GM12878 (cell line): Measurements from ENCODE around the gene TOM1L1. TPM values are rescaled to one million over a fixed set of nuclear protein-coding genes. Genes with fewer than 3 reads are reported as not detected.

Source experiments
- ATAC-seq: fragments of 200-7000 bp; cut with Tn5 transposase; 3 replicates; pipeline ENCODE4 v1.9.1; 2020; ENCODE audit warnings: mild to moderate bottlenecking, moderate library complexity
- BruUV-seq: library from RNA; stranded (reverse); fragments of 400-500 nt; replicated peaks from 2 replicates; lab custom pipeline; 2021; lab: Mats Ljungman, UMichigan
- CTCF ChIA-PET: fragments of 300-600 bp; sonication (Branson Sonifier 250); formaldehyde crosslinking; extraction: SDS; loops from one replicate; lab custom pipeline; 2021; ENCODE audit warnings: inconsistent platforms; lab: Yijun Ruan, JAX
- POLR2A ChIA-PET: fragments of 350-600 bp; formaldehyde crosslinking; extraction: SDS; loops from one replicate; lab custom pipeline; 2021; ENCODE audit warnings: inconsistent platforms; lab: Charles Lee
- RAD21 ChIA-PET: fragments of 300-600 bp; sonication (Branson Sonifier 250); formaldehyde crosslinking; loops from one replicate; lab custom pipeline; 2023; ENCODE audit warnings: antibody characterized with exemption; ENCODE audit not compliant: unreplicated experiment; lab: Charles Lee
- SMC1A ChIA-PET: fragments of 300-600 bp; sonication (Branson Sonifier 250); formaldehyde crosslinking; loops from one replicate; lab custom pipeline; 2023; ENCODE audit not compliant: unreplicated experiment, uncharacterized antibody; lab: Charles Lee
- DNase-seq: peaks from one replicate; pipeline ENCODE4 v3.0.0-alpha.2; 2011; ENCODE audit warnings: low read depth, low spot score
- FAIRE-seq: peaks from 3 replicates; lab custom pipeline; 2011; peaks lifted over from hg19 to GRCh38; lab: Jason Lieb, UNC
- H2AFZ ChIP-seq: 2 replicates; pipeline ENCODE4 v1.6.0; 2011; ENCODE audit warnings: low read depth, low read length, control low read depth; ENCODE audit not compliant: control insufficient read depth
- H3K27ac ChIP-seq: 2 replicates; pipeline ENCODE4 v1.5.1; 2011; ENCODE audit warnings: control low read depth; ENCODE audit not compliant: control insufficient read depth, insufficient read depth
- H3K27me3 ChIP-seq, 2 experiments: replicated peaks in 1 of 2; 2 replicates each; pipeline versions ENCODE4 v1.6.0 to v1.6.1; 2011; ENCODE audit warnings: low read length in 1 of 2; ENCODE audit not compliant: control insufficient read depth in 2 of 2, insufficient read depth in 2 of 2
- H3K36me3 ChIP-seq, 2 experiments: 2 replicates each; pipeline ENCODE4 v1.5.1; 2011; ENCODE audit warnings: low read length in 1 of 2; ENCODE audit not compliant: control insufficient read depth in 2 of 2, insufficient read depth in 2 of 2
- H3K4me1 ChIP-seq: 2 replicates; pipeline ENCODE4 v1.6.1; 2011; ENCODE audit warnings: mild to moderate bottlenecking, low read length, moderate library complexity, mixed read lengths; ENCODE audit not compliant: control insufficient read depth, insufficient read depth
- H3K4me2 ChIP-seq: 2 replicates; pipeline ENCODE4 v1.6.0; 2011; ENCODE audit warnings: control low read depth; ENCODE audit not compliant: control insufficient read depth, insufficient read depth
- H3K4me3 ChIP-seq: fragments of 200-600 bp; sonication (generic); 2 replicates; pipeline ENCODE4 v1.5.1; 2016
- H3K79me2 ChIP-seq: 2 replicates; pipeline ENCODE4 v1.6.0; 2011; ENCODE audit warnings: low read length; ENCODE audit not compliant: control insufficient read depth, insufficient read depth
- H3K9ac ChIP-seq: 2 replicates; pipeline ENCODE4 v1.8.0; 2011; ENCODE audit warnings: low read length, control low read depth, mixed read lengths; ENCODE audit not compliant: control insufficient read depth, insufficient read depth
- H3K9me3 ChIP-seq: replicated peaks from 3 replicates; pipeline ENCODE4 v1.5.1; 2011; ENCODE audit warnings: mild to moderate bottlenecking, low read length; ENCODE audit not compliant: control insufficient read depth, insufficient read depth
- H4K20me1 ChIP-seq: 2 replicates; pipeline ENCODE4 v1.6.0; 2011; ENCODE audit not compliant: control insufficient read depth, insufficient read depth
- BRCA1 ChIP-seq: IDR thresholded peaks from 2 replicates; pipeline ENCODE4 v1.6.1; 2011; ENCODE audit warnings: low read depth, low read length, improper control_type of control experiment
- CHD2 ChIP-seq: IDR thresholded peaks from 2 replicates; pipeline ENCODE4 v1.6.1; 2011; ENCODE audit warnings: low read depth, low read length, improper control_type of control experiment, borderline replicate concordance
- JUND ChIP-seq: IDR thresholded peaks from 2 replicates; pipeline ENCODE4 v1.6.1; 2012; ENCODE audit warnings: low read depth, mild to moderate bottlenecking, low read length, improper control_type of control experiment, moderate library complexity
- MYB ChIP-seq: fragments of 150-350 bp; IDR thresholded peaks from 2 replicates; pipeline ENCODE4 v1.6.1; 2014; ENCODE audit warnings: mild to moderate bottlenecking, low read depth, low read length, borderline replicate concordance
- PML ChIP-seq: IDR thresholded peaks from 2 replicates; pipeline ENCODE4 v1.6.1; 2012; ENCODE audit warnings: low read length, inconsistent platforms
- RB1 ChIP-seq: fragments of 450-650 bp; formaldehyde crosslinking; IDR thresholded peaks from 2 replicates; pipeline ENCODE4 v1.6.1; 2017; ENCODE audit warnings: mild to moderate bottlenecking, borderline replicate concordance
- SMARCA5 ChIP-seq: fragments of 450-650 bp; IDR thresholded peaks from 2 replicates; pipeline ENCODE4 v1.6.1; 2017; ENCODE audit warnings: mild to moderate bottlenecking
- SREBF1 ChIP-seq: IDR thresholded peaks from 2 replicates; pipeline ENCODE4 v1.6.1; 2012; ENCODE audit warnings: mild to moderate bottlenecking, low read length
- USF2 ChIP-seq: IDR thresholded peaks from 2 replicates; pipeline ENCODE4 v1.6.1; 2011; ENCODE audit warnings: low read depth, low read length, improper control_type of control experiment, borderline replicate concordance
- ZNF274 ChIP-seq: IDR thresholded peaks from one replicate; pipeline ENCODE4 v1.8.0; 2011; ENCODE audit not compliant: insufficient read length, insufficient read depth
- whole genome bisulfite sequencing: methylation state at CpG from one replicate; pipeline ENCODE4 v1.1.6; 2016; ENCODE audit warnings: low lambda C conversion rate; ENCODE audit not compliant: insufficient replicate concordance, insufficient coverage; ENCODE audit errors: missing lambda C conversion rate; 5-methylcytosine and 5-hydroxymethylcytosine counted together
- in situ Hi-C: fragments of 300-500 bp; cut with MboI; formaldehyde crosslinking; loops from 9 replicates; pipeline ENCODE4 v1.14.3; 2018; ENCODE audit warnings: mixed read lengths
- intact Hi-C: fragments of 100-400 bp; cut with micrococcal nuclease; formaldehyde crosslinking; loops from one replicate; pipeline ENCODE4 v1.14.2; 2022; ENCODE audit not compliant: unreplicated experiment
- polyA plus RNA-seq, 11 experiments: library from polyadenylated mRNA; depleted of rRNA in 4 of 11; unstranded in 6 of 11; stranded (reverse) in 5 of 11; fragments of >200 nt; fragmentation: Nextera tagmentation in 4 of 11; fragmentation: Illumina TruSeq in 1 of 11; extraction: Ambion mirVana in 4 of 11; extraction: Trizol in 1 of 11; gene quantifications; 1 replicate in 1 of 11; 2 replicates in 10 of 11; pipeline versions ENCODE4 v1.2.1 to v1.2.3, GENCODE V29; 2011 to 2016; ENCODE audit warnings: inconsistent platforms in 2 of 11, missing spikeins in 2 of 11, low read depth in 1 of 11
- total RNA-seq, 4 experiments: library from RNA; depleted of rRNA in 3 of 4; stranded (reverse); fragments of >200 nt in 3 of 4; fragmentation: Illumina TruSeq in 1 of 4; extraction: Trizol in 1 of 4; gene quantifications; 2 replicates each; pipeline versions ENCODE4 v1.2.1 to v1.2.3, GENCODE V29; 2013 to 2021
- TF ChIP-seq, protein P1 (sequence below): fragments of 450-650 bp; formaldehyde crosslinking; IDR thresholded peaks from 2 replicates; pipeline ENCODE4 v1.4.0; 2020; ENCODE audit warnings: mild to moderate bottlenecking, moderate library complexity
- TF ChIP-seq, protein P2 (sequence below): IDR thresholded peaks from 2 replicates; pipeline ENCODE4 v1.6.1; 2012; ENCODE audit warnings: mild to moderate bottlenecking, low read depth, low read length

The TOM1L1 gene
- total and polyA plus RNA-seq, 10 of the 15 experiments (the other 5 are each of a cell fraction or from before 2014, with no cell fraction given), result 1.9 to 8.8 (median 2.5) TPM

- TF ChIP-seq CHD2, result no peak
- TF ChIP-seq, protein P1, sequence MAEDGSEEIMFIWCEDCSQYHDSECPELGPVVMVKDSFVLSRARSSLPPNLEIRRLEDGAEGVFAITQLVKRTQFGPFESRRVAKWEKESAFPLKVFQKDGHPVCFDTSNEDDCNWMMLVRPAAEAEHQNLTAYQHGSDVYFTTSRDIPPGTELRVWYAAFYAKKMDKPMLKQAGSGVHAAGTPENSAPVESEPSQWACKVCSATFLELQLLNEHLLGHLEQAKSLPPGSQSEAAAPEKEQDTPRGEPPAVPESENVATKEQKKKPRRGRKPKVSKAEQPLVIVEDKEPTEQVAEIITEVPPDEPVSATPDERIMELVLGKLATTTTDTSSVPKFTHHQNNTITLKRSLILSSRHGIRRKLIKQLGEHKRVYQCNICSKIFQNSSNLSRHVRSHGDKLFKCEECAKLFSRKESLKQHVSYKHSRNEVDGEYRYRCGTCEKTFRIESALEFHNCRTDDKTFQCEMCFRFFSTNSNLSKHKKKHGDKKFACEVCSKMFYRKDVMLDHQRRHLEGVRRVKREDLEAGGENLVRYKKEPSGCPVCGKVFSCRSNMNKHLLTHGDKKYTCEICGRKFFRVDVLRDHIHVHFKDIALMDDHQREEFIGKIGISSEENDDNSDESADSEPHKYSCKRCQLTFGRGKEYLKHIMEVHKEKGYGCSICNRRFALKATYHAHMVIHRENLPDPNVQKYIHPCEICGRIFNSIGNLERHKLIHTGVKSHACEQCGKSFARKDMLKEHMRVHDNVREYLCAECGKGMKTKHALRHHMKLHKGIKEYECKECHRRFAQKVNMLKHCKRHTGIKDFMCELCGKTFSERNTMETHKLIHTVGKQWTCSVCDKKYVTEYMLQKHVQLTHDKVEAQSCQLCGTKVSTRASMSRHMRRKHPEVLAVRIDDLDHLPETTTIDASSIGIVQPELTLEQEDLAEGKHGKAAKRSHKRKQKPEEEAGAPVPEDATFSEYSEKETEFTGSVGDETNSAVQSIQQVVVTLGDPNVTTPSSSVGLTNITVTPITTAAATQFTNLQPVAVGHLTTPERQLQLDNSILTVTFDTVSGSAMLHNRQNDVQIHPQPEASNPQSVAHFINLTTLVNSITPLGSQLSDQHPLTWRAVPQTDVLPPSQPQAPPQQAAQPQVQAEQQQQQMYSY (CRISPR knock-in tag), result no peak
Observed at GRCh38 chr17:54944796-54945195, 44.1 kb downstream of the TOM1L1 start (continued).

- TF ChIP-seq PML (no peak), USF2 (no peak), ZNF274 (no peak), BRCA1 (no peak), RB1 (no peak), SREBF1 (no peak), JUND (no peak), SMARCA5 (no peak), MYB (no peak)
- TF ChIP-seq, protein P2, sequence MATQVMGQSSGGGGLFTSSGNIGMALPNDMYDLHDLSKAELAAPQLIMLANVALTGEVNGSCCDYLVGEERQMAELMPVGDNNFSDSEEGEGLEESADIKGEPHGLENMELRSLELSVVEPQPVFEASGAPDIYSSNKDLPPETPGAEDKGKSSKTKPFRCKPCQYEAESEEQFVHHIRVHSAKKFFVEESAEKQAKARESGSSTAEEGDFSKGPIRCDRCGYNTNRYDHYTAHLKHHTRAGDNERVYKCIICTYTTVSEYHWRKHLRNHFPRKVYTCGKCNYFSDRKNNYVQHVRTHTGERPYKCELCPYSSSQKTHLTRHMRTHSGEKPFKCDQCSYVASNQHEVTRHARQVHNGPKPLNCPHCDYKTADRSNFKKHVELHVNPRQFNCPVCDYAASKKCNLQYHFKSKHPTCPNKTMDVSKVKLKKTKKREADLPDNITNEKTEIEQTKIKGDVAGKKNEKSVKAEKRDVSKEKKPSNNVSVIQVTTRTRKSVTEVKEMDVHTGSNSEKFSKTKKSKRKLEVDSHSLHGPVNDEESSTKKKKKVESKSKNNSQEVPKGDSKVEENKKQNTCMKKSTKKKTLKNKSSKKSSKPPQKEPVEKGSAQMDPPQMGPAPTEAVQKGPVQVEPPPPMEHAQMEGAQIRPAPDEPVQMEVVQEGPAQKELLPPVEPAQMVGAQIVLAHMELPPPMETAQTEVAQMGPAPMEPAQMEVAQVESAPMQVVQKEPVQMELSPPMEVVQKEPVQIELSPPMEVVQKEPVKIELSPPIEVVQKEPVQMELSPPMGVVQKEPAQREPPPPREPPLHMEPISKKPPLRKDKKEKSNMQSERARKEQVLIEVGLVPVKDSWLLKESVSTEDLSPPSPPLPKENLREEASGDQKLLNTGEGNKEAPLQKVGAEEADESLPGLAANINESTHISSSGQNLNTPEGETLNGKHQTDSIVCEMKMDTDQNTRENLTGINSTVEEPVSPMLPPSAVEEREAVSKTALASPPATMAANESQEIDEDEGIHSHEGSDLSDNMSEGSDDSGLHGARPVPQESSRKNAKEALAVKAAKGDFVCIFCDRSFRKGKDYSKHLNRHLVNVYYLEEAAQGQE, result no peak
- no peaks in the 10 kb centered on the region for H3K79me2 ChIP-seq
- no peak overlapping the region for H3K4me3 ChIP-seq
- intact Hi-C loops (no loop called here), in situ Hi-C loops (no loop called here)
- ATAC-seq (no peak), DNase-seq (no peak), FAIRE-seq (no peak)
- WGBS, result 0% methylated on average over 1 of the region's 1 CpG
- no peak overlapping the region for H2AFZ ChIP-seq
- no peaks in the 10 kb centered on the region for H3K27me3 ChIP-seq
- H3K27ac ChIP-seq, result no peak overlapping the region
- ChIA-PET RAD21 (no interaction called here), CTCF (no interaction called here), POLR2A (no interaction called here), SMC1A (no interaction called here)
- H3K4me1 ChIP-seq, result no peaks in the 10 kb centered on the region; the same call in 1 of the 2 replicates
- H3K36me3 ChIP-seq, result no peaks in the 10 kb centered on the region
- H3K4me2 ChIP-seq, result no peak overlapping the region
- no peaks in the 10 kb centered on the region for H4K20me1 ChIP-seq
- no TSS peak for BruUV-seq
- H3K9me3 ChIP-seq, result no peaks in the 10 kb centered on the region
- no peak overlapping the region for H3K9ac ChIP-seq
Observed at GRCh38 chr17:54945231-54945630, 44.6 kb downstream of the TOM1L1 start.
